ENCODE measurements around the gene ELL. TPM values are rescaled to one million over a fixed set of nuclear protein-coding genes. Genes with fewer than 3 reads are reported as not detected.
A peak's percentile ranks its signal among the peaks of the same experiment; 100 is the strongest.

ELL gene
- total and polyA plus RNA-seq, 9 of the 15 experiments (the other 6 are each of a cell fraction or from before 2014, with no cell fraction given), result 0.24 to 22.5 (median 4.1) TPM

- TF ChIP-seq DEAF1 (CRISPR knock-in tag; IDR thresholded peaks at IDR 0.05), result no peak
- TF ChIP-seq TGIF2 (CRISPR knock-in tag; IDR thresholded peaks at IDR 0.05), result no peak
- no peak for TF ChIP-seq YBX1 (IDR thresholded peaks at IDR 0.05)
- TF ChIP-seq HOXB6 (CRISPR knock-in tag; IDR thresholded peaks at IDR 0.05; ENCODE audit: borderline replicate concordance), result no peak
- TF ChIP-seq CHD1 (IDR thresholded peaks at IDR 0.05; ENCODE audit: low read length), result no peak
These were observed 43.1 kb downstream of the ELL start (continued) for GRCh38 chr19:18478545-18479311.

GRCh38 chr19:18477974-18478373 is 43.9 kb downstream of the ELL start:
- H3K79me2 ChIP-seq (ENCODE audit: control insufficient read depth, insufficient read depth, low read length), result peaks cover 92% of the 10 kb centered on the region
- intact Hi-C loops (cut with micrococcal nuclease) (loop anchor here (5.0 kb wide), 1 partner anchor 114 kb away; no protein-coding TSS in a partner anchor), in situ Hi-C loops (cut with MboI) (no loop called here)
- 86% methylated on average over 8 of the region's 8 CpGs for WGBS (ENCODE audit: insufficient coverage, low coverage, missing lambda C conversion rate)
- H3K9me3 ChIP-seq (replicated peaks; ENCODE audit: control insufficient read depth, insufficient read depth, low read depth, low read length), result no peaks in the 10 kb centered on the region
- ATAC-seq, result no peak
- H3K36me3 ChIP-seq (ENCODE audit: control insufficient read depth, insufficient read depth, low read length), result no peaks in the 10 kb centered on the region; the same call in 2 of the 3 replicates
- H3K9ac ChIP-seq (ENCODE audit: insufficient read depth in 1 of 2, low read depth in 2 of 2, low read length in 2 of 2), result peak overlapping the region in 1 of 2 experiments; percentile 85; a peak in 3 of 4 replicates
- BruUV-seq (replicated peaks), result no TSS peak
- no peak overlapping the region for H3K4me2 ChIP-seq (ENCODE audit: insufficient read depth, low read length)
- POLR2A ChIA-PET, result interaction anchor here (0.6 kb wide), 1 partner anchor 26 kb away, joined by 3 read pairs; no protein-coding TSS in a partner anchor
- no peak overlapping the region for H2AFZ ChIP-seq (ENCODE audit: low read depth, low read length)
- H3K27me3 ChIP-seq (ENCODE audit: control insufficient read depth in 2 of 2, insufficient read depth in 2 of 2, low read length in 2 of 2), result no peaks in the 10 kb centered on the region
- H3K4me1 ChIP-seq (replicated peaks in 1 of 2; ENCODE audit: control insufficient read depth in 2 of 2, insufficient read depth in 2 of 2, low read length in 2 of 2), result peaks cover 42 to 59% of the 10 kb centered on the region in 2 experiments
- peaks cover 3% of the 10 kb centered on the region for H3K9me1 ChIP-seq (ENCODE audit: control insufficient read depth, insufficient read depth, low read length)
- no peak overlapping the region for H3K4me3 ChIP-seq
- H4K20me1 ChIP-seq (replicated peaks; ENCODE audit: control insufficient read depth, insufficient read depth, low read length), result peaks cover 38% of the 10 kb centered on the region
- CTCF ChIA-PET (ENCODE audit: low intra/inter-chr PET ratio), result no interaction called here
- DNase-seq (ENCODE audit: extremely low read depth in 1 of 4, low spot score in 3 of 4), result no peak
- FAIRE-seq, result no peak
- peak overlapping the region; percentile 51; the same call in 1 of the 3 replicates for H3K27ac ChIP-seq (ENCODE audit: extremely low read depth, low read depth, low read length)
- TF ChIP-seq ATF3 (IDR thresholded peaks at IDR 0.05) (no peak), ATF3 (CRISPR knock-in tag; conservative IDR thresholded peaks at IDR 0.05) (no peak), PRPF4 (IDR thresholded peaks at IDR 0.05; ENCODE audit: insufficient read depth, low read depth, low read length, poor library complexity, severe bottlenecking) (no peak), ZNF785 (CRISPR knock-in tag; IDR thresholded peaks at IDR 0.05) (no peak), MIER1 (IDR thresholded peaks at IDR 0.05; ENCODE audit: low read depth) (no peak), ZNF174 (CRISPR knock-in tag; IDR thresholded peaks at IDR 0.05) (no peak), ZNF584 (CRISPR knock-in tag; IDR thresholded peaks at IDR 0.05; ENCODE audit: low read depth) (peak; percentile 37; the same call in 1 of the 2 replicates), GTF2A2 (tag; IDR thresholded peaks at IDR 0.05) (0 out of 2 replicates have a peak, but pooled peaks have one; percentile 43), POLR2B (IDR thresholded peaks at IDR 0.05; ENCODE audit: low read depth, partially characterized antibody) (no peak), ZNF398 (CRISPR knock-in tag; IDR thresholded peaks at IDR 0.05) (0 out of 2 replicates have a peak, but pooled peaks have one; percentile 29), TRIM28 (IDR thresholded peaks at IDR 0.05) (no peak)
